ENCODE results near the gene CFAP70.
"Not testable (repeated sequence)": the region's sequence is repeated elsewhere in the genome, so short reads cannot be mapped to it uniquely, and the experiment has no call there.

Gene CFAP70
- total RNA-seq = 6.0 reads per million, percentile 23 among the genes with 10 or more reads in this experiment

- peak; percentile 88 for DNase-seq
These were observed at the start of gene CFAP70 for GRCh38 chr10:73358331-73359279. TSS of gene CFAP70 (minus strand) at chr10:73358864. CDS start at chr10:73354796, 4,068 bp downstream.

GRCh38 chr10:73408061-73408460, 49.4 kb upstream of the CFAP70 start:
- DNase-seq = no peak

DNA sequence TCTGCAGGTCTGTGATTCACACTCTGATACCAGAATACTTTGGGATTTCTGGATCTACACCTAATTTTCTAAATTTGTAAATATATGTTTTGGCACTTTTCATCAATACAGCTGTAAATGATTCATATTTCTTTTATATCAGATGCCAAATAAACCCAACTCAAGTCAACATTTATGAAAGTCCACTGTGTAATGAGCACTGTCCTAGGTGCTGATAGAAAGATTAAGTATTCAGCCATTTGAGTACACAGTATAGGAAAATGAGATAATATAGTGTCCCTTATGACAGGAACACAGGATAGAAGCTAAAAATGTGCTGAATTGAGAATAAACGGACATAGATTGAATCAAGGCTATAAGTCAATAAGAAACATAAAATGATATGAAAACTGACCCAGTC, 48.8 kb upstream of the CFAP70 start:
- DNase-seq = no peak

- DNase-seq = no peak
These were observed 48.2 kb upstream of the CFAP70 start for GRCh38 chr10:73406846-73407245.

DNA sequence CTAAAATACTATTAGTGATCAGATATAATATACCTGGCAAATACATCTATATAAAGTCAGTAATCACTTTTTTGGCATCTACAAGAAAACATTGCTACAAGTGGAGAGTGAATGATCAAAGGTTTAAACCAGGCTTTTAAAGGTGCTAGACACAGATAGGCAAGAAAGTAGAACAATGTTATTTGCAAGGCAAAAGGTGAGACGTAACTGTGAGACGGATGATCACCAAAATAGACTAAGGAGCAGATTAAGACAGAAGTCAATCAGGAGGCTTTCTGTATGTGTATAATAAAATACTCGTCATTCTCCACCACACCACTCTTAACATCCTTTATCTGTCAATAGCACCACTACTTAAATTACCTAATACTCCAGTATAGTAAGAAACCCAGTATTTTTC, 46.9 kb upstream of the CFAP70 start:
- no peak for DNase-seq

DNA sequence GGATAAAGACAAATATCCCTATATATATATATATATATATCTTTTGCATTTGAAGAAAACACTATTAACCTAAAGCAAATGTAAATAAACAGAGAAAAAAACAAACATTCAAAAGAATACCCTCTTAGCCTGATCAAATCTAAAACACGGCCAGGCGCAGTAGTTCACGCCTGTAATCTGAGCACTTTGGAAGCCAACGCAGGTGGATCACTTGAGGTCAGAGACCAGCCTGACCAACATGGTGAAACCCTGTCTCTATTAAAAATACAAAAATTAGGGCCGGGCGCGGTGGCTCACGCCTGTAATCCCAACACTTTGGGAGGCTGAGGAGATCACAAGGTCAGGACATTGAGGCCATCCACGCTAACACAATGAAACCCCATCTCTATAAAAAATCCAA, 46.0 kb upstream of the CFAP70 start:
- DNase-seq = no peak

- no peak for DNase-seq
These were observed 43.0 kb upstream of the CFAP70 start for GRCh38 chr10:73401636-73402035.

DNA sequence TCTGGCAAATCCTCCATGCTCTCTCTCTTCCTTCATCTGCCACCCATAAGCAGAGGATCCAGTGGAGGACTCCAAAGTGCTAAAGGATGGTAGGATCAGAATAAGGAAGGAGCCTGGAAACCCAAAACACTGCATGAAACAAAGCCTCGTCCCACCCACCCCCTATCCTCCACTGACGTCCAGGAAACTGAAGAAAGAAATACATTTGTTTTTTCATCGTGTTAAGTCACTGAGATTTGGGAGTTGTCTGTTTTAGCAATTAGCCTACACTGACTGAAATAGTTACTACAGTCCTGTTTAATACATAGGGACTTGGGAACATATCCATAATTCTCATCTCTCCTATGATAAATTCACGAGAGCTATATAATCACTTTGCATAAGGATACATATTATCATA, 40.4 kb upstream of the CFAP70 start:
- DNase-seq = no peak

DNA sequence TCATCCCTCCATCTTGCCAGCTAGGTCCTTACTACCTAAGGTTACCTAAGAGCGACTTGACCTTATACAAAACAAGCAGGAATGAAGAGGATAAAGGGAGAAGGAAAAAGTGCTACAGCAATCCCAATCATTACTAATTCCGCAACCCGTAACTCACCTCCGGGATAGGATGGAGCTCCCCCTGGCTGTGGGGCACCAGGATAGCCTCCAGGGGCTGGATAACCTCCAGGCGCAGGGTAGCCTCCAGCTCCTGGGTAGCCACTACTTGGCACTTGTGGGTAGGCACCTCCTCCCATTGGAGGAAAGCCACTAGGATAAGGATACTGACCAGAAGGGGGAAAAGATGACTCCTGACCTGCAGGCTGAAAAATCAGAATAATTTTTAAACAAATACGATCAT, 39.4 kb upstream of the CFAP70 start:
- no peak for DNase-seq

GRCh38 chr10:73394325-73394724, 35.7 kb upstream of the CFAP70 start:
- not testable (repeated sequence) for DNase-seq

- no peak for DNase-seq
These were observed 29.6 kb upstream of the CFAP70 start for GRCh38 chr10:73388228-73388627.

GRCh38 chr10:73386583-73386982, 27.9 kb upstream of the CFAP70 start:
- DNase-seq = no peak

- DNase-seq = no peak
These were observed 20.5 kb upstream of the CFAP70 start for GRCh38 chr10:73379064-73379748.

DNA sequence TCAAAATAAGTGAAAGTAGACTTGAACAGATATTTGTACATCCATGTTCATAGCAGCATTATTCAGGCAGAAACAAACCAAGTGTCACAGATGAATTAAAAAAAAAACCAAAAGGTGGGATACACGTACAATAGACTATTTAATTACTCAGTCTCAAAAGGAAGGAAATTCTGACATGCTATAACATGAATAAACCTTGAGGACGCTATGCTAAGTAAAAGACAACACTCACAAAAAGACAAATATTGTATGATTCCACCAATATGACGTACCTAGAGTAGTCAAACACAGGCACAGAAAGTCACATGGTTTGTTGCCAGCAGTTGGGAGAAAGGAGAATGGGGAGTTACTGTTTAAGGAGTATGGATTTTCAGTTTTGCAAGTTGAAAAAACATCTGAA, 18.0 kb upstream of the CFAP70 start:
- DNase-seq = no peak

- DNase-seq = no peak
These were observed 9.6 kb upstream of the CFAP70 start for GRCh38 chr10:73368238-73368637.

- DNase-seq = no peak
These were observed 8.0 kb upstream of the CFAP70 start for GRCh38 chr10:73366381-73367298.

DNA sequence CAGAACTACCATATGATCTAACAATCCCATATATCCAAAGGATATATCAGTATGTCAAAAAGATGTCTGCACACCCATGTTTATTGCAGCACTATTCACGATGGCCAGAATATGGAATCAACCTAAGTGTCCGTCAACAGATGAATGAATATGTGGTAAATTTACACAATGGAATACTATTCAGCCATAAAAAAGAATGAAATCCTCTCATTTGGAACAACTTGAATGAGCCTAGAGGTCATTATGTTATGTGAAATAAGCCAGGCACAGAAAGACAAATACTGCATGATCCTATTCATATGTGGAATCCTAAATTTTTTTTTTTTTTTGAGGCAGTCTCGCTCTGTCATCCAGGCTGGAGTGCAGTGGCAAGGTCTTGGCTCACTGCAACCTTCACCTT, 6.3 kb upstream of the CFAP70 start:
- DNase-seq = no peak

DNA sequence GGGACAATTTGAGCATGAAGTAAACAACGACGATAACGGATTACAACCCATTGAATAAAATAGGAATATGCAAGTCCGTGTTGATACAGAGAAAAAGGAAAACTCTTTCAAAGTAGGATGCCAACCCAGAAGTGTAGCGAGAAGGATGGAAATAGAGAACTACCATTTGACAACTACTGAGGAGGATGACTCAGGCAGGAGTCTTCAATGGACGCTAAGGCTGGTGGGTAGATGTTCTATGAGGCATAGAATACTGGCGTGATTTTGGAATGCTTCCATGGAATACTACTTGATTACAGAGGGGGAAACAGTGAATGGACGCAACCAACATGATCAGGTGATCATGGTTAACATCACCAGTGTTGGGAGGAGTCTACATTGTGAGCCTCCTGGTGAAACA, 828 bp upstream of the CFAP70 start:
- no peak for DNase-seq

GRCh38 chr10:73357821-73358220, 843 bp downstream of the CFAP70 start:
- DNase-seq = no peak

GRCh38 chr10:73357166-73357565, 1.5 kb downstream of the CFAP70 start:
- DNase-seq = no peak

- no peak for DNase-seq
These were observed 14.4 kb downstream of the CFAP70 start for GRCh38 chr10:73344269-73344668.

DNA sequence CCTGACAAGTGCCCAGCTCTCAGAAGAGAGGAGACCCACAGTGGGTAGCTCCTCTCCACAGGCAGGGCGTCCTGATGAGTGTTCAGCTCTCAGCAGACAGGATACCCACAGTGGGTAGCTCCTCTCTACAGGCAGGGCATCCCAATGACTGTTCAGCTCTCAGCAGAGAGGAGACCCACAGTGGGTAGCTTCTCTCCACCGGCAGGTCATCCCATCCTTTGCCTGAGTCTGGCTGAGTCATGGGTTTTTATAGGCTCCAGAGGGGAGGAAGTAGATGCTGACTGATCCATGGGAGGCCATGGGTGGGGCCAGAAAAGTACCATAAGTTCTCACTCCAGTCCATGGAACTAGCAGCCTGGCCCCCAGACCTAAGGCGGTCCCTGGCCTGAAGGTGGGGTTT, 18.5 kb downstream of the CFAP70 start:
- no peak for DNase-seq

GRCh38 chr10:73339436-73339835, 19.2 kb downstream of the CFAP70 start:
- no peak for DNase-seq
